NCI-H187 treated with DMSO at 0.1 percent for 48 hours (cell line): ENCODE data around the gene AMDHD2.

Experiments
- DNase-seq: peaks from one replicate; lab custom pipeline; 2025; lab: John Stamatoyannopoulos, UW

AMDHD2 gene

DNA sequence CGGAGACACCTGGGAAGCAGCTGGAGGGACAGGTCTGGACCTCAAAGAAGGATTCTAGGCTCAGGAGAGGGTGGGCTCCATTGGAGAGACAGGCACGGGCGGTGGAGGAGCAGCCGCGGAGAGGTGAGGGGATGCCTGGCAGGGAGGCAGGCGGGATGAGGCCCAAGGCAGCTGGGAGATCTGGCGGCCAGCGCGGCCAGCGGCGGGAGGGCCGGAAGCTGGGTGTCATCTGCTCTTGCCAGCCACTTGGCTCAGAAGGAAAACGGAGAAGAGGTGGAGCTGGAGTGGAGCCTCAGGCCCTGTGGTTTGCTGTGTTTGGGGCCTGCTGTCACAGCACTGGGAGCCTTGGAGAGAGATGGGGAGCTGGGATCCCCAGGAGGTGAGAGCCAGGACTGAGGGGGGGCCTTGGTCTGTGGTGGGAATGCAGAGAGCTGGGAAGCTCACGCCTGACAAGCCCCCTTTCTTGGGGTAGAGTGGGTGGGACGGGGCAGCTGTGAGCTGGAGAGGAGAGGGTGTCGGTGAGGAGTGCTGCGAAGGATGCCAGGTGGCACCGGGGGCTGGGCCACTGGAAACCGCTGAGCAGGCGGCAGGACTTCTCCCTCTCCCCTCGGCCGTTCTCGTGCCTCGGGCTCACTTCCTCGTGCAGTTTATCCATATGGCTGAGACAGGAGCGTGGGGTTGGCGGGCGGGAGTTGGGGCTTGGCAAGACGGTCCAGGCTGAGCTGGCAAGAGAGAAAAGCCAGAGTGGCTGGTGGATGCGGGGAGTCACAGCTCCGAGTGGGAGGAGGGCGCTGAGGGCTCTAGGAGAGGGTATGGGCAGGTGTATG lies 37.2 kb upstream of the AMDHD2 start:
- DNase-seq, result peak; percentile 55

DNA sequence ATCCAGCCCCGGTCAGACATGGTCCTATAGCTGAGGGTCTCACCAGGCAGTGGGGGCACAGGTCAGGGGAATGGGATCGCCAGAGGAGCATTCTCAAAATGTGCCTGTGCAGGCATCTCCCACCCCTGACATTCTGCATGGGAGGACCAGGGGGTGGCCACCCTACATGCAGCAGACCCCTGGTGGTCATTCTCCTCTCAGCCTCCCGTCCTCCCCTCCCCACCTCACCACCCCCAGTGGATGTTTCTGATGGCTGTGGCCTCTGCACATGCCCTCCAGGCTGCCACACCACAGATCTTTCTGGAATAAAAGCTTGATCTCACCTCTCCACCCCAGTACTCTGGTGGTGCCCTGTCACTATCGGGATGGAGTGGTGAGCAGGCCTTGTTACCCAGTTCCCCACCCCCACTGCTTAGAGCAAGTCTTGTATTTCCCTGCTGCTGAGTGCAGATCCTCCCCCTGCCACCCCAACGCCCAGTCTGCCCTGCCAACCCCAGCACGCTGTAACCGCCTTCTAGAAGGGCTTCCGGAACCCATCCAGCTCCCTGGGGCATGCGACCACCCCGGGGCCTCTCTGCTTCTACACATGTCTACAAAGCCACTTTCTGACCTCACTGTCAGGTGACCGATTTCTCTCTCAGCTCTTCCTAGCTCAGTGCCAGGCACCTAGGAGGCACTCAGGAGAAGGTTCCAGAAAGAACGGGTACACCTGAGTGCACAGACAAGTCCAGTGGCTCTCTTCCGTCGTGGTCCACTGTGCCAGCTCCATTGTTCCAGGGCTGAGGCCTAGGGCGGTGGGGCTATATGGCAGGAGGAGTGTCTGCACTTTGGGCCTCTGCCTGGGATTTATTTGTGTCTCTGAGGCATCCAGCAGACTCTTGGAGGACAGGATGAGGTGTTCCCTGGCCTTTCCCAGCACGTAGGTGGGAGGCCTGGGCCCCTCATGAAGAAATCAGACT lies 36.0 kb upstream of the AMDHD2 start:
- DNase-seq, result no peak

DNA sequence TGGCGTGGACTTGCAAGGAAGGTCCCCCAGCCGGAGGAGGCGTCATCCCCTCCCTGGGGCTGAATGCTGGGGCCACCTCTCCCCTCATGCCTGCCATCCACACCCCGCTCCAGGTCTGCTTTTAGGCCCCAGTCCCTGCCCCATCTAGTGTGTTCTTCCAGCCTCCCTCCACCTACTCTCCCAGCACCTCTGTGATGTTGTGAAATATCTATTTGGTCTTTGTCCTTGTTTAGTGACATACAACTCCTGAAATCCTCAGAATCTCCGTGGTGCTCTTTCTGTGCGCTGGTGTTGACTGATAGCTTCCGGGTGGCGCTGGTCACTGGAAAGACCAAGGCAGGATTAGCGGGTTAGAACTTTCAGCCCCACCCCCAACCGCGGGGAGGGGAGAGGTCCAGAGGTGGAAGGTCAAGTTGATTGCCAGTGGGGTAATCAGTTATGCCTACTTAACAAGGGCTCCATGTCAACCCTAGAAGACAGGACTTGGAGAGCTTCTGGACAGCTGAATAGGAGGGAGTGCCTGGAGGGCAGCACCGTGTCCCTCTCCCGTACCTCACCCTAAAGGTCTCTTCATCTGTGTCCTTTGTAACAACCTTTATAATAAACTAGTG lies 35.2 kb upstream of the AMDHD2 start:
- no peak for DNase-seq

DNA sequence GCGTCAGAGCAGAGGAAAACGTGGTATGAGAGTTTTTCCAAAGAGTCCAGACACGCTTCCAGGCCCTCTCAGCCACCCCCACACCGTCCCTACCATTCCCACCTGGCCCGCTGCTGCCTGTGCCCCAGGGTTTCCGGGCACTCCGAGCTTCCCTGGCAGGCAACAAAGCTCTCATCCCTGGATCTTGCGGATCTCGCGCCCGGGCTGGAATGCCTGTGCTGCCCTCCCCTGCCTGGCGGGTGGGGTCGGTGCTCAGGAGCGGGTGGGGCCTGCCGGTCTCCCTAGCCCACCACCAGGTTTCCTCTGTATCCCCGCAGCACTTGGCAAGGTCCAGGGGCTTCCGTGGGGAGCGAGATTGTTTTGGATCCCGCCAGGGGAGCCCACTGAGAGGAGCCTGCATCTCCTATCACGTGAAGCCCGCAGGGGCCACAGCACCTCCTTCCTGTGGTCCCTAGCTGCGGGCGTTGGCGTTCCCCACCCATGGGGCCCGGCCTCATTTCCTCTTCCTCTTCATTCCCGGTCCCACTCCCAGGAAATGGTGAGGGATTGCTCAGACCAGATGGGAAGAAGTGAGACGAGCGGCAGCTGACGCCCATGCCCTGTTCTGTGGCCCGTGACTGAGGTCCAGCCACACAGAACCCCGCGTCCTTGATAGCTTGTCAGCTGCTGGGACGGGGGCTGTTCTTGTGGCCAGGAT lies 34.2 kb upstream of the AMDHD2 start:
- no peak for DNase-seq

DNA sequence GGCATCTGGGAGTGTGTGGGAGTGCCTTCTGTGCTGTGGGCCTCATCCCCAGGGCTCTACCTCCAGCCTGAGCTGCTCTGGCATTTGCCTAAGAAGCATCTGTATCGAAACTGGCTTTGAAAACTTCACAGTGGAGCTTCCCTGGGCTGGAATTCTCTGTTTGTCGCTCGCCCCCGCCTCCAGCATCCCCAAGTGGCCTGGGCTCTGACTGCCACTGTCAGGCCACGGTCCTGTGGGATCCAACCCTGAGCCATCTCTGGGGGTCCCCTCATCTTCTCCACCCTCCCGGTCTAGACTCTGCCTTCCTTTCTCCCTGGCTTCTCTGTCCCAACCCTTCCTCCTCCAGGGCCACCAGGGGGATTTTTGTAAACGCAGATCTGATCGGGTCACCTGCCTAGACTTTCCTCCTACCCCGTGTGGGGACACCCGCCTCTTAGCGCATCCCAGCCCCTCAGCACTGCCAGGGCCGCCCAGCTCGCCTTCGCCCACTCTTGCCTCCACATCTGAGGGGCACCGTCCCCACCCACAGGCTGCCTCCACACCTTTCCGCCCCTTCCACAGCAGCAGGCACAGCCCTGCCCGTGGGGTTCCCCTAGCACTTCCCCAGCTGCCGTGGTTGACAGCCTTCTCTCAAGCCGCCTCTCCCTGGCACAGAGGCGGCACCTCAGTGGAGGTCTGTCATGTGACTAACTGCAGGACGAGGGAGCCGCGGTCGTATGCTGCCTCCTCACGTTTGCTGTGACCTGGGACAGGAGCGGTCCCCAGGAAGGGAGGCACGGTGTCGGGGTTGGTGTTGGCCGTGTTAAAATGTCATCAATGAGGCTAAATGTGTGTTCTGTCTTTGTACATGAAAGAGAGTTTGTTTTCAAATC lies 33.3 kb upstream of the AMDHD2 start:
- no peak for DNase-seq

DNA sequence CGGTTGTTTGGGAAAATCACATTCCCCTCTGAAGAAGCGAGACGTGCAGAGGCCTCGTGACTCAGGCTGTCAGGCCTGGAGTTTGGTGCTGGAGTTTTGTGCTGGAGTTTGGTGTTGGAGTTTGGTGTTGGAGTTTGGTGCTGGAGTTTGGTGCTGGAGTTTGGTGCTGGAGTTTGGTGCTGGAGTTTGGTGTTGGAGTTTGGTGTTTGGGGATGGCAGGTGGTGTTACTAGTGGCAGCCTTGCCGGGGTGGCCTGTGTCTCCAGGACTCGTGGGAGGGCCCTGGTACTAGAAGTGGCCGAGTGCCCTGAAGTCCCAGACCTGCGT lies 32.7 kb upstream of the AMDHD2 start:
- no peak for DNase-seq

DNA sequence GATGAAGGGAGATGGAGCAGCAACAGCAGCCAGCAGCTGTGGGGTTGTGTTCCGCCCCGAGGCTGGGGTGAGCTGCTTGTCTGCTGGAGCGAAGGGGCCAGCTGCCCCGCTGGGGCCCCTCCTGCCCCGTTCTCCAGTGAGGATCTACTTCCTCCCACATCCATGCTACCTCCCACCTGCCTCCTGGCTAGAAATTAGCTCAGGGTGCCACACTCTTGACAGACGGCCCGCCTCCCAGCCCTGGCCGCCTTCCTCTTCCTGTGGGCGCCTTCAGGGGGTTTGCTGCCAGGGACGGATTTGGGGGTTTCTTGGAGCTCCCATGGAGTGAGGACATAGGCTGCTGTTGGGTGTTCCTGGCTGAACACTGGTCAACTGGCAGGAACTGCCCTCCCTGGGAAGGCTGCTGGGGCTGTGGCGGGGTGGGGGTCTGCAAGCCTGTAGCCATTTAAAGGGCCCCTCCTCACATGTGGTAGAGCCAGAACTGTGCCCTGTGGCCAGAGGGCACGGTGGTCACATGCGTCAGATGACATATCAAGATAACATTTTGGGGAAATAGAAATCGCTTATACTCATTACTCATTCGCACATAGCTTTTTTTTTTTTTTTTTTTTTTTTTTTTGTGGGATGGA lies 32.2 kb upstream of the AMDHD2 start:
- DNase-seq, result no peak

DNA sequence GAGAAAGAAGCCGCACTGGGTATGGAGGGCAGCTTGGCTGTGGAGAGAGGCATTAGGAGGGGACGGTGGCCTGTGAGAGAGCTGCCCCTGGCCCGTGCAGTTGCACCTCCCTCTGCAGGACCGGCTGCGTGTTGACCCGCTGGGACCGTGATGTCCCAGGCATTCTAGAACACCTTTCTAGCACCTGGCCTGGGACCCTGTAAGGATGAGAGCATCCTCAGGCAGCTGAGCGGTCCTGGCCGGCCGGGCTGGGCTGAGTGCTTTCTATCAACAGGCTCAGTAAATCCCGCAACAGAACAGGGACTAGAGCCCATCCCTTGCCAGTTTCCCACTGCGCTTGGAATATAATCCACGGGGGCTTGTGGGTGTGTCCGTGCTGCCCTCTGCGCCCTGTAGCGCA lies 30.6 kb upstream of the AMDHD2 start:
- no peak for DNase-seq

DNA sequence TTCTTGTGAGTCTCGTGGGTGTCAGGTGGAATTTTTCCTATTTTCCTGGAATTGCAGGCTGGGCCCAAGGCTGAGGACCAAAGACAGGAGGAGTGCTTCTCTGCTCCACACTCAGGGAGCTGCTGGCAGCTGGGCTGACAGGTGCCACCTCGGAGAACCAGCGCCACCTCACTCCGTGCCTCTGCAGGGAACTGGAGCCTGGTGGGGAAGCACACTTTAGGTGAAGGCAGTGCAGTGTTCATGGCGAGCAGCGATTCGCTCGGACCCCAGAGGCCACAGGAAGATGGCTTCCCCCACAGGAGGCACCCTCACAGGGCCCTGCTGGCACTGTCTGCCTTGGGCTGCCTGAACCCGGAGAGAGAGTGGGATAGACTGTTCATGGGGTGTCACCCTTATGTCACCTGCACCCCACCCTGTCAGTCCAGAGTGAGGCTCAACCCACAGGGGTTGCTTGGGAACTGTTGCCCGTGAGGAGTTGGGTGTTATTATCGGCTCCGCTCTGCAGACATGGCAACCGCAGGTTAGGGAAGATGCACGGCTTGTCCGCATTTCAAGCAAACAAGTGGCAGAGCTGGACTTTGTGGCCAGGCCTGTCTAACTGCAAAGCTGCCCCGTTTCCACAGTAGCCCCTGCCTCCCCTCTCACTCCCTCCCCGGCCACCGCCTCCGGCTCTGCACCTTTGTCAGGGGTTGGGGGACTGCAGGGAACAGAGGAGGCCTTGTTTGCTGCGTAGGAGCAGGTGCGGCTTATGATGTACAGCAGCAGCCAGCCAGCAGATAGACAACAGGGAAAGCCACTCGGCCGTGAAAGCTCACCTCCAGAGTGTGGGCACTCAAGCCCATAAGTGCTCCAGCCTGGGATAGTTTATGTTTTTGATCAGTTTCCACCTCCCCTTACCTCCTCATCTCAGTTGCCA lies 29.7 kb upstream of the AMDHD2 start:
- peak; percentile 92 for DNase-seq

DNA sequence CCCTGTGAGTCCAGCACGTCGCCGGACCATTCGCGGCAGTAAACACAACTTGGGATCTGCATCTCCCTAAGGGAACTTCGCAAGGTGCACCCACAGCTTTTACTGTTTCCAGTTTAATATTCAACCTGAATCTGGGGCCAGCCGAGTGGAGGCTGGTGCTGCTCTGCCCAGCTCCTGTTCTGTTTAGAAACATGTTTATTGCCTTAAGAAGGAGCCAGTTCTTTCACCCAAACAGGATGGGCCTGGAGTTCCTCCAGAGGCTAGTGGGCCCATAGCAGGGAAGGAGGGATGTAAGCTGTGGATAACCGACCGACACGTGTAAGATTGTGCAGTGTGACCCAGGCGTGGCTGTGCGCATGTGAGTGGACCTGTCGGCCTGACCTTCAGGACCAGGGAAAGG lies 27.9 kb upstream of the AMDHD2 start:
- no peak for DNase-seq

DNA sequence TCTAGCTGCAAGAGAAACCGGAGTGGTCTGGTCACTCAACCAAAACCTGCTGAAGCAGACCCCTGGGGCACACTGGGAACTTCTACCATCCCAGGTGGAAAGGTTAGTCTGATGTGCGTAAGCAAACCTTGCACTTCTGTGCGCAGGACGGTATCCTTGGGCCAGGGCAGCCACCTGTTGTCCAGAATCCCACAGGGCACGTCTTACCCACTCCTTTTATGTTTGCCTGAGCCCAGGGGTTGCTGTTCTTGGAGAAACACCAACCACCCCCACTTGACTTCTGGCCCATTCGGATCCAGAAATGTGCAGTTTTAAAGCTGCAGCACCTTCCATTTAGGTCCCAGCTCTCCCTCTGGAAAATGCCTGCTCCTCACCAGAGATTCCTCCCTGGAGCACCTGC lies 26.6 kb upstream of the AMDHD2 start:
- DNase-seq, result no peak

DNA sequence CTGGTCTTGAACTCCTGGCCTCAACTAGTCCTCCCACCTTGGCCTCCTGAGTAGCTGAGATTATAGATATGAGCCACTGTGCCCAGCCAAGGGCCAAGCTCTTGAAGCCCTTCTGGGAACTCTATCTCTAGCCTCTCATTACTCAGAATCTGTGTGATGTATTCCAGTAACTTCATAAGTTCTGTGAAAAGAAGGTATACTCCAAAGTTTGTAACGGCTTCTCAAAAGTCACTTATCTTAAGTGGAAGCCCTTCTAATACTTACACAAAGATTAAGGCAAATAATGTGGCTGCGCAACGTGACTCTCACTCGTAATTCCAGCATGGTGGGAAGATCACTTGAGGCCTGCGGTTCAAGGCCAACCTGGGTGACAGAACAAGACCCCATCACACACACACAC lies 25.6 kb upstream of the AMDHD2 start:
- no peak for DNase-seq

DNA sequence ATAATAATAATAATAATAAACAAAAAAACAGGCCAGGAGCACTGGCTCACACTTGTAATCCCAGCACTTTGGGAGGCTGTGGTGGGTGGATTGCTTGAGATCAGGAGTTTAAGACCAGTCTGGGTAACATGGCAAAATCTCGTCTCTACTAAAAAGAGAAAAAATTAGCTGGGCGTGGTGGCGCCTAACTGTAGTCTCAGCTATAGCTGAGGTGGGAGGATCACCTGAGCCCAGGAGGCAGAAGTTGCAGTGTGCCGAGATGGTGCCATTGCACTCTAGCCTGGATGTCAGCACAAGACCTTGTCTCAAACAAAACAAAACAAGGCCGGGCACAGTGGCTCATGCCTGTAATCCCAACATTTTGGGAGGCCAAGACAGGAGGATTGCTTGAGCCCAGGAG lies 25.1 kb upstream of the AMDHD2 start:
- no peak for DNase-seq

DNA sequence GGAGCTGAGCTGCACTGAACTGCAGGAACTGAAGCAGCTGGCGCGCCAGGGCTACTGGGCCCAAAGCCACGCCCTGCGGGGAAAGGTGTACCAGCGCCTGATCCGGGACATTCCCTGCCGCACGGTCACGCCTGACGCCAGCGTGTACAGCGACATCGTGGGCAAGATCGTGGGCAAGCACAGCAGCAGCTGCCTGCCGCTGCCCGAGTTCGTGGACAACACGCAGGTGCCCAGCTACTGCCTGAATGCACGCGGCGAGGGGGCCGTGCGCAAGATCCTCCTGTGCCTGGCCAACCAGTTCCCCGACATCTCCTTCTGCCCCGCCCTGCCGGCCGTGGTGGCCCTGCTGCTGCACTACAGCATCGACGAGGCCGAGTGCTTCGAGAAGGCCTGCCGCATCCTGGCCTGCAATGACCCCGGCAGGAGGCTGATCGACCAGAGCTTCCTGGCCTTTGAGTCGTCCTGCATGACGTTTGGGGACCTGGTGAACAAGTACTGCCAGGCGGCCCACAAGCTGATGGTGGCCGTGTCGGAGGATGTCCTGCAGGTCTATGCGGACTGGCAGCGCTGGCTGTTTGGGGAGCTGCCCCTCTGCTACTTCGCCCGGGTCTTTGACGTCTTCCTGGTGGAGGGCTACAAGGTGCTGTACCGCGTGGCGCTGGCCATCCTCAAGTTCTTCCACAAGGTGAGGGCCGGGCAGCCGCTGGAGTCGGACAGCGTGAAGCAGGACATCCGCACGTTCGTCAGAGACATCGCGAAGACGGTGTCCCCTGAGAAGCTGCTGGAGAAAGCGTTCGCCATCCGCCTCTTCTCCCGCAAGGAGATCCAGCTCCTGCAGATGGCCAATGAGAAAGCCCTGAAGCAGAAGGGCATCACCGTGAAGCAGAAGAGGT lies 23.7 kb upstream of the AMDHD2 start:
- no peak for DNase-seq

DNA sequence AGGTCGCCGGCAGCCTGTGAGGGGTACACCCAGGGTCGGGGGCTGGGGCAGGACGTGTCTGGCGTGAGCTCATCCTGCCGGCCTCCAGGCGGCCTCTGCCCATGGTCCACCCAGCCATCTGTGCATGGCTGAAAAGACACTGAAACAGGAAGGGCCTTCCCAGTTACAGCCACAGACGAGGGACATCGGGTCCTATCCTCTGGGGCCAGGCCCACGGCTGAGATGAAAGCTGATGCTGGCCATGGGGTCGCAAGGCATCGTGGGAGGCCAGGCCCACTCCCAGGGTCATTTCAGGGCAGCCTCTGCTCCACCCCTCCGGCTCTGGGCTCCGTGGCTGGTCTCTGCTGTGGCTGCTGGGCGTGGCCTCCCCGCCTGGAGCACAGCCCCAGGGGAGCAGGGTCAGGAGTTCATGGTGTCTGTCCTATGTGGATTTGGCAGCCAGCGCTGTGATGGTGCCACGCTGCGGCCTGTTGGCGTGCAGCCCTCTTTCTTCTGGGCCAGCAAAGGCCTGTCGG lies 23.0 kb upstream of the AMDHD2 start:
- DNase-seq, result no peak

DNA sequence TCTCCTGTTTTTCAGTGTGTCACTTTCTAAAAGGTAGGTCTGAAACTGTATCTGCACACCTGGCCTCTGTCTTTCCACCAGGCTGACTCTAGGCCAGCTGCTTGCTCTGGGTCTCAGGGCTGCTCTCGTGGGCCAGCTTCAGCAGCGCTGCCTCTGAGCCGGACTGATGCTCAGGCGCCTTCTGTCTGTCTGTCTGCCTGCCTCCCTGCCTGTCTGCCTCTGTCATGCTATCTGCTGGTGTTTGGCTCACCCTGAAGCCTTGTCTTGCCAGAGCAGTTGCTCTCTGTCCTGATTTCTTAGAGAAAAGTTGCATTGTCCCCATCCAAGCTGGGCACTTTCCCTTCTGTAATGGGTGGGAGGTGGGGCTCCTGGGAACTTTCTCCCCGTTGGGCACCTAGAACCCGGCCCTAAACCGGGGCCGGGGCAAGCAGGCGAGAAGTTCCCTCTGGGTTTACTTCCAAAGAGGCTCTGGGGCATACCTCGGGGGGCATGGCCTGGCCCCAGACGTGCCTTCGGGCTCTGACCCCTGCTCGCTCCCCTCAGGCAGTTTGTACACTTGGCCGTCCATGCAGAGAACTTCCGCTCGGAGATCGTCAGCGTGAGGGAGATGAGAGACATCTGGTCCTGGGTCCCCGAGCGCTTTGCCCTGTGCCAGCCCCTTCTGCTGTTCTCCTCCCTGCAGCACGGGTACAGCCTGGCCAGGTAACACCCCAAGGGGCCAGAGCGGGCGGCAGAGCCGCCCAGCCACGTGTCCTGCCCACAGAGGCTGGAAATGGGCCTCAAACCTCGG lies 22.3 kb upstream of the AMDHD2 start:
- no peak for DNase-seq

DNA sequence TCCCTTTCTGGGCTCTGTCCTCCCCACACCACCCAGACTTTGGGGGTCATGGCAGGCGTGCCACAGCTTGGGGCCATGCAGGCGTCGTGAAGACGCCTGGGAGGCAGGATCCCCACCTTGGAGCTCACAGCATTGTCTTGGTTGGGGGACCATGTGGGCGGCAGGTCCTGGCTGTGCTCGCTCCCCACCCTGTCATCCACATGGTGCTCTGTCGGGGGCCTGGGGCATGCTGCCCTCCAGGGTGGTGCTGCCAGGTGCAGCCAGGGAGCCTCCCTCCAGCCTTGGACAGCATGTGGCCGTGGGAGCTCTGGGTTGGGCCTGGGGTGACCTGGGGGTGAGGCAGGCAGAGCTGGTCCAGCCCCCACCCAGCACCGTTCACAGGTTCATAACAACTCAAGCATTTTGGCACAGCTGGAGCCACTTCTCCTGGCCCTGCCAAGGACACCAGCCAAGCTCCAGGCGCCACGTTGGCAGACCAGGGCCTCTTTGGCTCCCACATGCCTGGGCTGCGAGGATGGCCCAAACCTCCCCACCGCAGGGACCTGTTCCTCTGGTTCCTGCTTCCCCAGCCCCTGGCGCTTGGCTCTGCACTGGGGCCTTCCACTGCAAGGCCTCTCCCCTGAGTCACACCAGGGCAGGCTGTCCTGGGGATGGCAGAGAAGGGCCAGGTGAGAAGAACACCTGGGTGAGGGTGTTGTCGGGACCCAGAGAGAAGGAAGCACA lies 21.5 kb upstream of the AMDHD2 start:
- DNase-seq, result no peak
